PC-9 (cell line): ENCODE measurements around the gene SAMD10.

Experiments used
- EZH2 ChIP-seq: fragments of 200-600 bp; sonication (generic); IDR thresholded peaks from 2 replicates; pipeline ENCODE4 v1.8.0; 2017; ENCODE audit warnings: antibody characterized with exemption, low read depth
- TF ChIP-seq, protein P1 (sequence below): fragments of 200-600 bp; sonication (generic); conservative IDR thresholded peaks from 2 replicates; pipeline ENCODE4 v1.6.1; 2017; ENCODE audit warnings: mixed run types, antibody characterized with exemption, mild to moderate bottlenecking, moderate library complexity

DNA sequence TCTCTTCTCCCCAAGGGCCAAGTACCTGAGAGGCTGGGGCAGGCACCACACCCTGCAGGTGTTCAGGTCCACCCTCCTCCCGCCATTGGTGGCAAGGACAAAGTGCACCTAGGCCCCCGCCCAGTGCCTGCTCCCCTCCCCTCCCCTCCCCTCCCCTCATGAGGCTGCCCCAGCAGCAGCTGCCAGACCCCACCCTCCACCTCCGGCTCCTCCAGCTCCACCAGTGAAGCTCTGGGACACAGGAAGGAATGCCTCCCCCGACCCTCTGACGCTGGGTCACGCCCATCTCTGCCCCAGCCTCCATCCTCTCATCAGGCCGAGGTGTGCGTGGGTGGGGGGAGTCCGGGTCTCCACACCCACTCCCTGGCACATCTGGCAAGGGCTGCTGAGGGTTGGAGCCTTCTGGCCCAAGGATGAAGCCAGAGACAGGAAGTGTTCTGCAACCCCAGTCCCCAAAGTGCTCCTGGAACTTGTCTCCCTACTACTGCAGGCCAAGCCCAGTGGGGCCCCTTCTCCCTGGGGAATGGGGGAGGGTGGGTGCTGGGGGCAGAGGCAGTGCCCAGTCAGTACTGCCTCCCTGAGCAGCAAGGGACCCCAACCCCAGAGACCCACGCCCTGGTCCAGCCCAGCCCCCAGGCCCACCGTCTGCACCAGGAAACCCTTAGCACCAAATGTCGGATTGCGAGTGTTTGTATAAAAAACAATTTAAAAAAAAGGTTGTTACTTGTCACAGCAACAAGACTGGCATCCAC, 21.6 kb downstream of the SAMD10 start:
- TF ChIP-seq, protein P1, sequence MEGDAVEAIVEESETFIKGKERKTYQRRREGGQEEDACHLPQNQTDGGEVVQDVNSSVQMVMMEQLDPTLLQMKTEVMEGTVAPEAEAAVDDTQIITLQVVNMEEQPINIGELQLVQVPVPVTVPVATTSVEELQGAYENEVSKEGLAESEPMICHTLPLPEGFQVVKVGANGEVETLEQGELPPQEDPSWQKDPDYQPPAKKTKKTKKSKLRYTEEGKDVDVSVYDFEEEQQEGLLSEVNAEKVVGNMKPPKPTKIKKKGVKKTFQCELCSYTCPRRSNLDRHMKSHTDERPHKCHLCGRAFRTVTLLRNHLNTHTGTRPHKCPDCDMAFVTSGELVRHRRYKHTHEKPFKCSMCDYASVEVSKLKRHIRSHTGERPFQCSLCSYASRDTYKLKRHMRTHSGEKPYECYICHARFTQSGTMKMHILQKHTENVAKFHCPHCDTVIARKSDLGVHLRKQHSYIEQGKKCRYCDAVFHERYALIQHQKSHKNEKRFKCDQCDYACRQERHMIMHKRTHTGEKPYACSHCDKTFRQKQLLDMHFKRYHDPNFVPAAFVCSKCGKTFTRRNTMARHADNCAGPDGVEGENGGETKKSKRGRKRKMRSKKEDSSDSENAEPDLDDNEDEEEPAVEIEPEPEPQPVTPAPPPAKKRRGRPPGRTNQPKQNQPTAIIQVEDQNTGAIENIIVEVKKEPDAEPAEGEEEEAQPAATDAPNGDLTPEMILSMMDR, result no peak
- TF ChIP-seq EZH2, result no peak
